GM12872 (cell line): Measurements from ENCODE around the gene SLC24A4.

ENCODE experiments used
- TF ChIP-seq, protein P1 (sequence below): IDR thresholded peaks from 3 replicates; pipeline ENCODE4 v1.5.1; 2011; ENCODE audit warnings: low read depth, mild to moderate bottlenecking, low read length, moderate library complexity; ENCODE audit not compliant: insufficient read depth

SLC24A4 gene

DNA sequence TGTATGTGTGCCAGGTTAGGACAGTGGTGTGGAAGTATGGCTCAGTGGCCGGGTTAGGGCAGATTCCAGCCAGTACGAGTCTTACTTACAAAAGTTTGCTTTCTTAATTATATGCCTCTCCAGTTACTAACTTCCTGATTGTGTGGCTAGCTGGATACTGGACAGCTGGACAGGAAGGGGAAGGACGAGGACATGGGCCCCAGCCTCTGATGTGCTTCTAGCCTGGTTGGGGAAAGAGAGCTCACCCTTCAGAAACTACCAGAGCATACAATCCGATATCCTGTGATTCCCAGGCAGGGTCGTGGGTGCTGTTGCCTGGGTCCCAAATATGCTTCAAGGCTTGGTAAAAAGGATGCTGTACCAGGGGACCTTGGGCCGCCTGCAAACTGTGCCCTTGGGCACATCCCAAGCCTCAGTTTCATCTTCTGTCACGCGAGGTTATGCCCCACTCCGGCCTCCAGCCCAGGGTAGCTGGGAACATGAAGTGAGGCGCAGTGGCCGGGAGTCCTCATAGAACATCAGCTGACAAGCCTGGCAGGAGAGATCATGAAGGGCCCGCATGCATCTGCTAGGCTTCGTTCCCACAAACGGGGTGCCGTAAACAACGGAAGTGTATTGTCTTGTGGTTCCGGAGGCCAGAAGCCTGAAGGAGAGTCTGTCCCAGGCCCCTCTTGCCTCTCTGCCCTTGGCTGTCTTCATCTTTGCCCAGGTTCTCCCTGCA lies 167.4 kb downstream of the SLC24A4 start:
- TF ChIP-seq, protein P1, sequence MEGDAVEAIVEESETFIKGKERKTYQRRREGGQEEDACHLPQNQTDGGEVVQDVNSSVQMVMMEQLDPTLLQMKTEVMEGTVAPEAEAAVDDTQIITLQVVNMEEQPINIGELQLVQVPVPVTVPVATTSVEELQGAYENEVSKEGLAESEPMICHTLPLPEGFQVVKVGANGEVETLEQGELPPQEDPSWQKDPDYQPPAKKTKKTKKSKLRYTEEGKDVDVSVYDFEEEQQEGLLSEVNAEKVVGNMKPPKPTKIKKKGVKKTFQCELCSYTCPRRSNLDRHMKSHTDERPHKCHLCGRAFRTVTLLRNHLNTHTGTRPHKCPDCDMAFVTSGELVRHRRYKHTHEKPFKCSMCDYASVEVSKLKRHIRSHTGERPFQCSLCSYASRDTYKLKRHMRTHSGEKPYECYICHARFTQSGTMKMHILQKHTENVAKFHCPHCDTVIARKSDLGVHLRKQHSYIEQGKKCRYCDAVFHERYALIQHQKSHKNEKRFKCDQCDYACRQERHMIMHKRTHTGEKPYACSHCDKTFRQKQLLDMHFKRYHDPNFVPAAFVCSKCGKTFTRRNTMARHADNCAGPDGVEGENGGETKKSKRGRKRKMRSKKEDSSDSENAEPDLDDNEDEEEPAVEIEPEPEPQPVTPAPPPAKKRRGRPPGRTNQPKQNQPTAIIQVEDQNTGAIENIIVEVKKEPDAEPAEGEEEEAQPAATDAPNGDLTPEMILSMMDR = no peak

DNA sequence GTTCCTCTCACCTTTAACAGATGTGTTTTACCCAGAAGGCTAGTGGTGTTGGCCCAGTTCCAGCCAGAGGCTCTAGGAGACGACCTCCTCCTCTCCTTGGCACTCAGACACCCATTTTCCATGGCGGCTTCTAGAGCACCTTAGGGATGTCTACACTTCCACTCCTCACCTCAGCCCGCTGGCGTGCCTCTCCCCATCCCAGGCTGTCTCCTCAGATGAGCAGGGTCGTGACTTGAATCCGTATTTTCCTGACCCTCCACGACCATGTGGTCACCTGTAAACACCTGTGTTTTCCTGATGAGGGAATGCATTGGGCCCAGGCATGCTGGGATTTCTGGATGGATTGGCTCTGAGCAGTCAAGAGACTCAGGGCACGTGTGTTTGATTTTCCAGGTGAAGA lies 168.8 kb downstream of the SLC24A4 start:
- TF ChIP-seq, protein P1 = no peak

DNA sequence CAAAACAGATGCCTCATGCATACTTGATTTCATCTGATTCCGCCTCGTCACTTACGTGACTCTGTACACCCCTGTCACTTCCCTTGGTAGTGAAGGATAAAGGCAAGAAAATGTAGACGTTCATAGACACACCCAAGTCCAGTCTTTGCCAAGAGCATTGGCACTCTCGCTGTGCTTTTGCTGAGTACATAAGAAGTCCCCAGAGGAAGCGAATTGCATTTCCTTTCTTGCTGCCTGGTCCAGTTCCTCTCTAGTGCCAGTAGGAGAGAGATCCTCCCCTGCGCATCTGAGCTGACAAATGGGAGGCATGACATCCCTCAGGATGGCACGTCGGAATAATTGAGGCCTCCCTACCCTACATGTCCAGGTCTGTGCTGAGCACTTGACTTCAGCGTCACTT lies 169.3 kb downstream of the SLC24A4 start:
- TF ChIP-seq, protein P1 = no peak

DNA sequence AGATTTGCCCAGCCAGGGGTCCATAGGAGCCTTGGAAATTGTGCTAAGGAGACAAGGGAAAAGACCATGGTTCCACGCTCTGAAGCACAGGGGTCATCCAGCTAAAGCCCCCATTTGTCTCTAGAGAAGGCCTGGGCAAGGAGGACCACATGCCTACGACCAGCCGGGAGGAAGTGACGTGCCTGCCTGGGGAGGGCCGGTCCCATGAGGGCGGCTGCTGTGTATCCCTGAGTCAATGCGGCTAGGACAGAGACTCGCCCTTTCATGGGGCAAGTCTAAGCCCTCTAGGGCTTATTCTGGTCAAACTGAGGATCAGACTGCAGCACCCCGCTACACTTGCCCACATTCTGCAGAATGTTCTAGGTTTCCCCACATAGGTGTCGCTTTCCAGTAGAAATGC lies 170.1 kb downstream of the SLC24A4 start:
- TF ChIP-seq, protein P1 = no peak

DNA sequence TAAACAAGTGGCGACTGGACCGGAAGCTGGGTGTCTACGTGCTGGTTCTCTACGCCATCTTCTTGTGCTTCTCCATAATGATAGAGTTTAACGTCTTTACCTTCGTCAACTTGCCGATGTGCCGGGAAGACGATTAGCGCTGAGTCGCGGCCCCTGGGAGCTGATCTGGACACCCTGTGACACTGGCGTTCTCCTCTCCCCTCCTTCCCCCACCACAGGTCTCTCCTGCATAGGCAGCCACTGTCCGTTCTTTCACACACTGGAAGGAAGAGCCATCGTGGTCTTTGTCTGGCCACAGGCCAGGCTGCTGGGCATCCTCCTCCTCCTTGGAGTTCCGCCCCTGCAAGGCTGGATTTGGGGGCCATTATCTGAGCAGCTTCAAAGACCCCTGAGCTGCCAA lies 170.5 kb downstream of the SLC24A4 start:
- TF ChIP-seq, protein P1 = no peak

DNA sequence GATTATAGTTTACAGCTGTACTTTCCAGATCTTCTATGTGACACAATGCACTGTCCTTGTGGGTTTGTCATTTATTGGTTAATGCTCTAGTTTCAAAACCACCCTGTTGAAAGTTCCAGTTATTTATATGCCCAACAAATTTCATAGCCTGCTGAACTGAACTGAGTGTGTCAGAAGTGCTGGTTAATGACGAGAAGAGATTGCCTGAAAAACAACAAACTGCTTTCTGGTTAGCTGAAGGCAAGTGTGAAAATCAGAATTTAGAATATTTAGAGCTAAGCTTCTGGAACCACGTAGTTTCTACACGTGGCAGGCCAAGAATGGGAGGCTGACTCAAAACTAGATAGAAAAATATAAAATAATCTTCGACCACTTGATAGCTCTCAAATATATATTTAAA lies 171.5 kb downstream of the SLC24A4 start:
- TF ChIP-seq, protein P1 = no peak

DNA sequence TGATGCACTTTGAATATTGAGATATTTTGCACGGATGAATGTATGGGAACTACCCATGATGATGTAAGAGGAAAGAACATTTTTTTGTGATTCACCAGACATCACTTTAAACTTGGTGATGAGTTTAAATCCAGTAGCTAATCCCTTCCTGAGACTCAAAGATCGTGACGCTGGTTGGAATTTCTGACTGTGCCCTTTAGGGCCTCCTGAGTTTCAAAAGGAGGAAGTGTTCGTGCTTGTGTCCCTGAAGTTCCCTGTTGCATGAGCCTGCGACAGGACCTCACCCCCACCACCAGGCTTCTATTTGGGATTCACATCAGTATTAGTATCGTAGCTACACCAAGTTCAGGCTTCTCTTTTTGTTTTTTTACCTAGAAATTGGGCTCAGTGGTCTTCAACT lies 172.1 kb downstream of the SLC24A4 start:
- TF ChIP-seq, protein P1 = no peak
